Jurkat, Clone E6-1 (cell line): ENCODE data around the gene SLC33A1.

Experiments
- DNase-seq: peaks from one replicate; pipeline ENCODE4 v3.0.0-alpha.2; 2011; ENCODE audit warnings: low read depth, low spot score
- H3K4me3 ChIP-seq: 2 replicates; pipeline ENCODE4 v1.5.1; 2011; ENCODE audit warnings: mild to moderate bottlenecking, low read length, control low read depth, moderate library complexity

SLC33A1 gene

GRCh38 chr3:155805802-155806618, 48.2 kb downstream of the SLC33A1 start, which contains the start of gene C3orf33:
Gene C3orf33, minus strand, starts transcription at chr3:155806278. Its CDS starts 26 bp downstream, at chr3:155806252.
- H3K4me3 ChIP-seq: peak within 1 kb of the TSS; percentile 68
- peak; percentile 53 for DNase-seq

- H3K4me3 ChIP-seq: peak overlapping the region; percentile 68
- DNase-seq: no peak
Measured at GRCh38 chr3:155805204-155805801, 48.9 kb downstream of the SLC33A1 start.

DNA sequence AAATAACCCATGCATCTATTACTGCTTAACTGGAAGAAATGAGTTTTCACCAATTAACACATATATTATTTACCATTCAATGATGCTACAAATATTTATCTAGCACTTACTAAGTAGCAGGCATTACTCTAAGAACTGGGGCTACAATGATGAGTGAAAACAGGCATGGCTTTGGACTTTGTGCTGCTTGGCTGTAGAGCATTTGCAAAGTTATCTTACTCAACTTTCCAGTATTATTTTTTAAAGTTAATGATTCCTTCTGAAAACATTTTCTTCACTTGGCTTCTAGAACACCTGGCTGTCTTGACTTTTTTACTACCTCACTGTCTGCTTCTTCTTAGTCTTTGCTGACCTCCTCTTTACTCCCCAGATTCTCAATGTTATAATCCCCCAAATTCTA, 49.9 kb downstream of the SLC33A1 start:
- no peak for DNase-seq
- no peak overlapping the region for H3K4me3 ChIP-seq

DNA sequence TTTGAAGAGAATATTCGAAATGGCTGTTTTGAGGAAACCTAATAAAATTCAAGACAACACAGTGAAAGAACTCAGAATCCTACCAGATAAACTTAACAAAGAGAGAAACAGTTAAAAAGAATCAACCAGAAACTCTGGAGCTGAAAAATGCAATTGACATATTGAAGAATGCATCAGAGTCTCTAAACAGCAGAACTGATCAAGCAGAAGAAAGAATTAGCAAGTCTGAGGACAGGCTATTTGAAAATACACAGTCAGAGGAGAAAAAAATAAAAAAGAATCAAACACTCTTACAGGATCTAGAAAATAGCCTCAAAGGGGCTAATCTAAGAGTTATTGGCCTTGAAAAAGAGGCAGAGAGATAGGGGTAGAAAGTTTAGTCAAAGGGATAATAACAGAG, 61.7 kb downstream of the SLC33A1 start:
- no peak overlapping the region for H3K4me3 ChIP-seq
- DNase-seq: no peak

- DNase-seq: no peak
- H3K4me3 ChIP-seq: no peak overlapping the region
Measured at GRCh38 chr3:155791190-155791589, 63.0 kb downstream of the SLC33A1 start.

- DNase-seq: no peak
- no peak overlapping the region for H3K4me3 ChIP-seq
Measured at GRCh38 chr3:155790272-155790925, 63.8 kb downstream of the SLC33A1 start.

- no peak for DNase-seq
Measured at GRCh38 chr3:155785662-155786295, 68.4 kb downstream of the SLC33A1 start.

DNA sequence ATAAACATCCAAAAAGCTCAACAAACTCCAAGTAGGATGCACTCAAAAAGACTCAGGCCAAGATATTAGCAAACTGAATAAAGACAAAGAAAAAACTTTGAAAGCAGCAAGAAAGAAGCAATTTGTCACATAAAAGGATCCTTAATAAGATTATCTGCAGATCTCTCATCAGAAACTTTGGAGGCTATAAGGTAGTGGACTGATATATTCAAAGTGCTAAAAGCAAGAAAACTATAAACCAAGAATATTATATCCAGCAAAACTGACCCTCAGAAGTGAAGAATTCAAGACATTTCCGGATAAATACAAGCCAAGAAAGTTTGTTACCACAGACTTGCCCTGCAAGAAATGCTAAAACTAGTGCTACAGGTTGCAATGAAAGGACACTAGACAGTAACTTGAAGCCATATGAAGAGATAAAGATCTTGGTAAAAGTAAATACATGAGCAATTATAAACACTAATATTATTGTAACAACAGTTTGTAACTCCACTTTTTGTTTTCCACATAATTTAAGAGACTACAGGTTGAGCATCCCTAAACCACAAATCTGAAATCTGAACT, 71.8 kb downstream of the SLC33A1 start:
- no peak overlapping the region for H3K4me3 ChIP-seq
- DNase-seq: no peak

More at GRCh38 chr3:155785662-155786295, 68.4 kb downstream of the SLC33A1 start:
- H3K4me3 ChIP-seq: no peak overlapping the region

DNA sequence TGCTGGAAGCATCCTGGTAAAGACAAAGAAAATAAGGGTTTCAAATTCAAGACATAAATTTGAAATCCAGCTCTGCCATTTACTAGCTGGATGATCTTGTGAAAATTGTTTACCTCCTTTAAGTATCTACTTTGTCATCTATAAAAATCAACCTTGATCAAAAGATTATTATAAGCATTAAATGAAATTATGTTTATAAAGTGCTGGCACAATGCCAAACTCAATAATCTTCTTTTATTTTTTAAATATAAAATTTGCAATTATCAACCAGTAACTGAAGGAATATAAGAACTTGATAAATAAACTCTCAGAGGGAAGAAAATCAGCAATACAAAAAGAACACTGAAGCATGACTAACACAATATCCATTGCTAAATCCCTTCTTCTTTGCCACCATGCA, 73.9 kb downstream of the SLC33A1 start:
- no peak overlapping the region for H3K4me3 ChIP-seq
- DNase-seq: no peak

GRCh38 chr3:155778462-155778861, 75.8 kb downstream of the SLC33A1 start:
- H3K4me3 ChIP-seq: no peak overlapping the region
- no peak for DNase-seq

DNA sequence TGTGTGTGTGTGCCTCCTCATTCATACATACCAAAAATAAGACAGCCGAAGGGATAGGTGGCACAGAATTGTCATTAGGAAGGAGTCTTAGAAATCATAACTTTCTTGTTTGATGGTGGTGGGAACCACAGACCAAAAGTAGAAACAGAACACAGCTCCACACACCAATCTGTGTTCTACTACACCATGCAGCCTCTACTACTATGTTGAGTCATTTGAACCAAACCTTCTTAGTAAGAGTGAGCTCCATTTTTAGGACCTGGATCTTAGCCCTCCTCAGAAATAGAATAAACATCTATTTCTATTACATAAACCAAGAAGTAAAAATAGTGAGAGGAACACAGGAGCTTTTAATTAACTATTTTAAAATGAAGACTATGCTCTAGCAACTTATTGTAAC, 81.4 kb downstream of the SLC33A1 start:
- DNase-seq: no peak
- H3K4me3 ChIP-seq: no peak overlapping the region

GRCh38 chr3:155771126-155771525, 83.1 kb downstream of the SLC33A1 start:
- no peak for DNase-seq
- no peak overlapping the region for H3K4me3 ChIP-seq
